Effector memory CD8-positive, alpha-beta T cell (primary cell): Measurements from ENCODE around the gene AFF4.
A peak's percentile ranks its signal among the peaks of the same experiment; 100 is the strongest.

ENCODE experiments used
- ATAC-seq: fragments of 150-1000 bp; cut with Tn5 transposase; replicated peaks from 2 replicates; pipeline ENCODE4 v1.10.0; 2021; ENCODE audit warnings: mild to moderate bottlenecking, moderate library complexity
- DNase-seq, 3 experiments: peaks; one replicate each; pipeline ENCODE4 v3.0.0; 2021
- H3K27ac Mint-ChIP-seq, 2 donors: one replicate each; pipeline ENCODE4 v1.8.0; 2022; ENCODE audit warnings: mild to moderate bottlenecking in 2 of 2, mixed read lengths in 2 of 2, moderate library complexity in 2 of 2
- H3K27me3 Mint-ChIP-seq, 2 donors: one replicate each; pipeline ENCODE4 v1.8.0; 2022; ENCODE audit warnings: mixed read lengths in 2 of 2
- H3K36me3 Mint-ChIP-seq: one replicate; pipeline ENCODE4 v1.8.0; 2022; ENCODE audit warnings: mild to moderate bottlenecking, moderate library complexity, mixed read lengths; ENCODE audit not compliant: insufficient read depth
- H3K4me1 Mint-ChIP-seq, 2 donors: one replicate each; pipeline ENCODE4 v1.8.0; 2022; ENCODE audit warnings: low read depth in 2 of 2, mixed read lengths in 2 of 2
- H3K4me3 Mint-ChIP-seq, 2 donors: one replicate each; pipeline ENCODE4 v1.8.0; 2022; ENCODE audit warnings: mild to moderate bottlenecking in 2 of 2, mixed read lengths in 2 of 2, moderate library complexity in 2 of 2
- H3K9me3 Mint-ChIP-seq, 2 donors: one replicate each; pipeline ENCODE4 v1.8.0; 2022; ENCODE audit warnings: mixed read lengths in 2 of 2

The AFF4 gene

GRCh38 chr5:132896685-132897084 is 66.7 kb downstream of the AFF4 start:
- DNase-seq (no peak), ATAC-seq (no peak)
- Mint-ChIP-seq H3K9me3 (no peaks in the 10 kb centered on the region), H3K4me3 (no peak overlapping the region), H3K27ac (peak overlapping the region; percentile 44 to 81), H3K27me3 (no peaks in the 10 kb centered on the region), H3K36me3 (peaks cover 82% of the 10 kb centered on the region), H3K4me1 (peaks cover 0 to 11% of the 10 kb centered on the region in 2 donors)

- H3K4me3 Mint-ChIP-seq: no peak overlapping the region
- no peak for DNase-seq
- H3K27me3 Mint-ChIP-seq: no peaks in the 10 kb centered on the region
- H3K27ac Mint-ChIP-seq: peak overlapping the region; percentile 44 to 81
- no peaks in the 10 kb centered on the region for H3K9me3 Mint-ChIP-seq
- ATAC-seq: no peak
- H3K4me1 Mint-ChIP-seq: peaks cover 0 to 11% of the 10 kb centered on the region in 2 donors
- H3K36me3 Mint-ChIP-seq: peaks cover 81% of the 10 kb centered on the region
These were observed 67.6 kb downstream of the AFF4 start for GRCh38 chr5:132895719-132896305.

- H3K27me3 Mint-ChIP-seq: no peaks in the 10 kb centered on the region
- peaks cover 78% of the 10 kb centered on the region for H3K36me3 Mint-ChIP-seq
- ATAC-seq (no peak), DNase-seq (no peak)
- peaks cover 0 to 6% of the 10 kb centered on the region in 2 donors for H3K4me1 Mint-ChIP-seq
- H3K27ac Mint-ChIP-seq: no peak overlapping the region
- no peaks in the 10 kb centered on the region for H3K9me3 Mint-ChIP-seq
- H3K4me3 Mint-ChIP-seq: no peak overlapping the region
These were observed 72.6 kb downstream of the AFF4 start for GRCh38 chr5:132890817-132891216.

GRCh38 chr5:132889501-132889900 is 73.9 kb downstream of the AFF4 start:
- ATAC-seq (no peak), DNase-seq (no peak)
- Mint-ChIP-seq H3K27ac (peak overlapping the region in 1 of 2 donors; percentile 46), H3K4me3 (no peak overlapping the region), H3K36me3 (peaks cover 77% of the 10 kb centered on the region), H3K4me1 (peaks cover 0 to 3% of the 10 kb centered on the region in 2 donors), H3K9me3 (no peaks in the 10 kb centered on the region), H3K27me3 (no peaks in the 10 kb centered on the region)

GRCh38 chr5:132887283-132887682 is 76.2 kb downstream of the AFF4 start:
- ATAC-seq (no peak), DNase-seq (no peak)
- Mint-ChIP-seq H3K4me1 (no peaks in the 10 kb centered on the region), H3K36me3 (peaks cover 86% of the 10 kb centered on the region), H3K9me3 (no peaks in the 10 kb centered on the region), H3K4me3 (no peak overlapping the region), H3K27me3 (no peaks in the 10 kb centered on the region), H3K27ac (peak overlapping the region in 1 of 2 donors; percentile 77)

GRCh38 chr5:132886064-132886823 is 77.2 kb downstream of the AFF4 start:
- DNase-seq (no peak), ATAC-seq (no peak)
- H3K4me1 Mint-ChIP-seq: no peaks in the 10 kb centered on the region
- H3K27ac Mint-ChIP-seq: peak overlapping the region; percentile 35 to 77
- no peaks in the 10 kb centered on the region for H3K9me3 Mint-ChIP-seq
- no peak overlapping the region for H3K4me3 Mint-ChIP-seq
- peaks cover 86% of the 10 kb centered on the region for H3K36me3 Mint-ChIP-seq
- no peaks in the 10 kb centered on the region for H3K27me3 Mint-ChIP-seq

- no peak overlapping the region for H3K4me3 Mint-ChIP-seq
- peaks cover 81% of the 10 kb centered on the region for H3K36me3 Mint-ChIP-seq
These were observed 78.9 kb downstream of the AFF4 start for GRCh38 chr5:132884548-132884947.

GRCh38 chr5:132883261-132883834 is 80.1 kb downstream of the AFF4 start:
- Mint-ChIP-seq H3K27ac (peak overlapping the region; percentile 32 to 60), H3K4me1 (no peaks in the 10 kb centered on the region), H3K27me3 (no peaks in the 10 kb centered on the region), H3K9me3 (no peaks in the 10 kb centered on the region), H3K4me3 (no peak overlapping the region), H3K36me3 (peaks cover 79% of the 10 kb centered on the region)
- ATAC-seq (peak; percentile 71), DNase-seq (peak in 1 of 3 experiments; percentile 15)

More at GRCh38 chr5:132884548-132884947, 78.9 kb downstream of the AFF4 start:
- Mint-ChIP-seq H3K27ac (peak overlapping the region in 1 of 2 donors; percentile 10), H3K27me3 (no peaks in the 10 kb centered on the region), H3K9me3 (no peaks in the 10 kb centered on the region), H3K4me1 (no peaks in the 10 kb centered on the region)
- no peak for DNase-seq
- no peak for ATAC-seq

GRCh38 chr5:132877938-132878337 is 85.5 kb downstream of the AFF4 start:
- no peak overlapping the region for H3K4me3 Mint-ChIP-seq
- peaks cover 54% of the 10 kb centered on the region for H3K36me3 Mint-ChIP-seq
- ATAC-seq (no peak), DNase-seq (no peak)
- H3K27ac Mint-ChIP-seq: no peak overlapping the region
- no peaks in the 10 kb centered on the region for H3K27me3 Mint-ChIP-seq
- no peaks in the 10 kb centered on the region for H3K4me1 Mint-ChIP-seq
- no peaks in the 10 kb centered on the region for H3K9me3 Mint-ChIP-seq

GRCh38 chr5:132877466-132877865 is 86.0 kb downstream of the AFF4 start:
- H3K27ac Mint-ChIP-seq: no peak overlapping the region
- ATAC-seq: no peak
- H3K4me1 Mint-ChIP-seq: no peaks in the 10 kb centered on the region
- no peaks in the 10 kb centered on the region for H3K9me3 Mint-ChIP-seq
- H3K36me3 Mint-ChIP-seq: peaks cover 49% of the 10 kb centered on the region
- DNase-seq: no peak
- H3K4me3 Mint-ChIP-seq: no peak overlapping the region
- H3K27me3 Mint-ChIP-seq: no peaks in the 10 kb centered on the region

- Mint-ChIP-seq H3K9me3 (no peaks in the 10 kb centered on the region), H3K4me1 (no peaks in the 10 kb centered on the region), H3K27ac (no peak overlapping the region), H3K27me3 (no peaks in the 10 kb centered on the region), H3K36me3 (peaks cover 37% of the 10 kb centered on the region), H3K4me3 (no peak overlapping the region)
- DNase-seq: no peak
- ATAC-seq: no peak
These were observed 87.2 kb downstream of the AFF4 start for GRCh38 chr5:132876020-132876759.

GRCh38 chr5:132873930-132874271 is 89.5 kb downstream of the AFF4 start:
- peak overlapping the region in 1 of 2 donors; percentile 35 for H3K27ac Mint-ChIP-seq
- peaks cover 39% of the 10 kb centered on the region for H3K36me3 Mint-ChIP-seq
- no peak for DNase-seq
- H3K4me3 Mint-ChIP-seq: no peak overlapping the region
- no peaks in the 10 kb centered on the region for H3K9me3 Mint-ChIP-seq
- no peak for ATAC-seq
- H3K4me1 Mint-ChIP-seq: peaks cover 0 to 3% of the 10 kb centered on the region in 2 donors
- H3K27me3 Mint-ChIP-seq: no peaks in the 10 kb centered on the region

- DNase-seq (no peak), ATAC-seq (no peak)
- Mint-ChIP-seq H3K27ac (peak within 1 kb of the TSS; percentile 61 to 75), H3K36me3 (peaks cover 41% of the 10 kb centered on the region), H3K4me3 (no peak within 1 kb of the TSS), H3K4me1 (peaks cover 0 to 3% of the 10 kb centered on the region in 2 donors), H3K9me3 (no peaks in the 10 kb centered on the region), H3K27me3 (no peaks in the 10 kb centered on the region)
These were observed 90.1 kb downstream of the AFF4 start, which contains the start of gene LEAP2 for GRCh38 chr5:132873119-132873929. Gene LEAP2, plus strand, starts transcription at chr5:132873668. Its CDS starts 27 bp downstream, at chr5:132873695.
